K562 (cell line): Measurements from ENCODE around the gene NUMB.

Experiments
- CEBPB ChIP-seq: fragments of 450-650 bp; IDR thresholded peaks from 2 replicates; pipeline ENCODE4 v1.6.1; 2016; ENCODE audit warnings: missing genetic modification characterization, missing compliant biosample characterization
- CTCF ChIP-seq, 3 experiments: IDR thresholded peaks in 2 of 3; conservative IDR thresholded peaks in 1 of 3; 2 replicates each; pipeline ENCODE4 v1.5.1; 2011 to 2012; ENCODE audit warnings: low read length in 3 of 3, mild to moderate bottlenecking in 3 of 3, control low read depth in 2 of 3, improper control_type of control experiment in 1 of 3, inconsistent platforms in 1 of 3, low read depth in 1 of 3, mixed read lengths in 1 of 3, moderate library complexity in 1 of 3; ENCODE audit not compliant: insufficient read depth in 2 of 3
- FOS ChIP-seq: IDR thresholded peaks from 3 replicates; pipeline ENCODE4 v1.6.1; 2011; ENCODE audit not compliant: insufficient read length; ENCODE audit errors: extremely low read depth
- FOXM1 ChIP-seq, 2 experiments: fragments of 450-650 bp in 1 of 2; sonication (generic) in 1 of 2; formaldehyde crosslinking in 1 of 2; IDR thresholded peaks; 2 replicates each; pipeline versions ENCODE4 v1.6.1 to v1.9.0; 2017 to 2022; ENCODE audit warnings: low read depth in 2 of 2, mild to moderate bottlenecking in 2 of 2, missing genetic modification reagents in 1 of 2, moderate library complexity in 1 of 2
- PCBP1 ChIP-seq: fragments of 200-400 bp; formaldehyde crosslinking; IDR thresholded peaks from 2 replicates; pipeline ENCODE4 v1.6.1; 2018; ENCODE audit warnings: mild to moderate bottlenecking, low read depth, low read length; ENCODE audit not compliant: poor library complexity, severe bottlenecking

- no peak for TF ChIP-seq FOXM1 (IDR thresholded peaks at IDR 0.05; ENCODE audit: low read depth)
- TF ChIP-seq FOXM1 (CRISPR knock-in tag; IDR thresholded peaks at IDR 0.05; ENCODE audit: low read depth): no peak
- TF ChIP-seq FOS: no peak
- TF ChIP-seq PCBP1: no peak
- no peak for TF ChIP-seq CEBPB
- TF ChIP-seq CTCF (IDR thresholded peaks at IDR 0.05 in 2 of 3, conservative IDR thresholded peaks at IDR 0.05 in 1 of 3; ENCODE audit: insufficient read depth in 2 of 3, low read depth in 1 of 3, low read length in 3 of 3): no peak
Measured at GRCh38 chr14:73285979-73286378, 172.4 kb downstream of the NUMB start.
